NCI-H1436 treated with DMSO at 0.1 percent for 48 hours (cell line): ENCODE data around the gene SPRYD4.

Experiments used
- DNase-seq: peaks from one replicate; lab custom pipeline; 2025; lab: John Stamatoyannopoulos, UW

SPRYD4 gene

GRCh38 chr12:56521590-56522371 lies 53.4 kb downstream of the SPRYD4 start, which contains the start of gene RBMS2:
TSS of gene RBMS2 (plus strand) at chr12:56521820. CDS start at chr12:56522024, 204 bp downstream.
- DNase-seq = peak; percentile 78

- DNase-seq = no peak
Observed at GRCh38 chr12:56522411-56523193, 54.2 kb downstream of the SPRYD4 start.

- DNase-seq = no peak
Observed at GRCh38 chr12:56528846-56529245, 60.5 kb downstream of the SPRYD4 start.
